ENCODE measurements around the gene VWCE.

GRCh38 chr11:61307354-61307753, 12.2 kb upstream of the VWCE start:
- no peak for TF ChIP-seq POLR2A (IDR thresholded peaks at IDR 0.05)
- TF ChIP-seq, protein P1, sequence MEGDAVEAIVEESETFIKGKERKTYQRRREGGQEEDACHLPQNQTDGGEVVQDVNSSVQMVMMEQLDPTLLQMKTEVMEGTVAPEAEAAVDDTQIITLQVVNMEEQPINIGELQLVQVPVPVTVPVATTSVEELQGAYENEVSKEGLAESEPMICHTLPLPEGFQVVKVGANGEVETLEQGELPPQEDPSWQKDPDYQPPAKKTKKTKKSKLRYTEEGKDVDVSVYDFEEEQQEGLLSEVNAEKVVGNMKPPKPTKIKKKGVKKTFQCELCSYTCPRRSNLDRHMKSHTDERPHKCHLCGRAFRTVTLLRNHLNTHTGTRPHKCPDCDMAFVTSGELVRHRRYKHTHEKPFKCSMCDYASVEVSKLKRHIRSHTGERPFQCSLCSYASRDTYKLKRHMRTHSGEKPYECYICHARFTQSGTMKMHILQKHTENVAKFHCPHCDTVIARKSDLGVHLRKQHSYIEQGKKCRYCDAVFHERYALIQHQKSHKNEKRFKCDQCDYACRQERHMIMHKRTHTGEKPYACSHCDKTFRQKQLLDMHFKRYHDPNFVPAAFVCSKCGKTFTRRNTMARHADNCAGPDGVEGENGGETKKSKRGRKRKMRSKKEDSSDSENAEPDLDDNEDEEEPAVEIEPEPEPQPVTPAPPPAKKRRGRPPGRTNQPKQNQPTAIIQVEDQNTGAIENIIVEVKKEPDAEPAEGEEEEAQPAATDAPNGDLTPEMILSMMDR (IDR thresholded peaks at IDR 0.05), result no peak
- TF ChIP-seq EP300 (IDR thresholded peaks at IDR 0.05), result no peak
- TF ChIP-seq POLR2AphosphoS5 (IDR thresholded peaks at IDR 0.05), result no peak

Data from upper lobe of left lung (tissue), 4 donors.